PC-3 (cell line): Measurements from ENCODE around the gene LMAN2.

Source experiments
- CTCF ChIP-seq: fragments of 300-600 bp; sonication (generic); conservative IDR thresholded peaks from 2 replicates; pipeline ENCODE4 v1.5.1; 2017; ENCODE audit warnings: antibody characterized with exemption, low read depth, mild to moderate bottlenecking, low read length
- EZH2phosphoT487 ChIP-seq: fragments of 300-600 bp; sonication (generic); IDR thresholded peaks from 2 replicates; pipeline ENCODE4 v1.6.1; 2018; ENCODE audit warnings: mild to moderate bottlenecking, antibody characterized with exemption, low read length, borderline replicate concordance

GRCh38 chr5:177349362-177349647 is 2.2 kb downstream of the LMAN2 start:
- no peak for TF ChIP-seq CTCF
- no peak for TF ChIP-seq EZH2phosphoT487
